Stimulated activated naive CD8-positive, alpha-beta T cell treated with anti-CD3 and anti-CD28 coated beads, Interleukin-15, Interleukin-2, amounts not matched to agents 100 ng/mL and 50 ng/mL, for 24 hours (primary cell): Measurements from ENCODE around the gene CYLD.

Experiments used
- H3K27ac Mint-ChIP-seq: one replicate; pipeline ENCODE4 v1.8.0; 2021; ENCODE audit warnings: mild to moderate bottlenecking, mixed read lengths
- H3K27me3 Mint-ChIP-seq: one replicate; pipeline ENCODE4 v1.8.0; 2021; ENCODE audit warnings: mixed read lengths
- H3K36me3 Mint-ChIP-seq: one replicate; pipeline ENCODE4 v1.8.0; 2021; ENCODE audit warnings: low read depth, mixed read lengths
- H3K4me1 Mint-ChIP-seq: one replicate; pipeline ENCODE4 v1.8.0; 2021; ENCODE audit warnings: low read depth, mixed read lengths
- H3K4me3 Mint-ChIP-seq: one replicate; pipeline ENCODE4 v1.8.0; 2021; ENCODE audit warnings: mild to moderate bottlenecking, mixed read lengths
- H3K9me3 Mint-ChIP-seq: one replicate; pipeline ENCODE4 v1.8.0; 2021; ENCODE audit warnings: mixed read lengths

The CYLD gene

DNA sequence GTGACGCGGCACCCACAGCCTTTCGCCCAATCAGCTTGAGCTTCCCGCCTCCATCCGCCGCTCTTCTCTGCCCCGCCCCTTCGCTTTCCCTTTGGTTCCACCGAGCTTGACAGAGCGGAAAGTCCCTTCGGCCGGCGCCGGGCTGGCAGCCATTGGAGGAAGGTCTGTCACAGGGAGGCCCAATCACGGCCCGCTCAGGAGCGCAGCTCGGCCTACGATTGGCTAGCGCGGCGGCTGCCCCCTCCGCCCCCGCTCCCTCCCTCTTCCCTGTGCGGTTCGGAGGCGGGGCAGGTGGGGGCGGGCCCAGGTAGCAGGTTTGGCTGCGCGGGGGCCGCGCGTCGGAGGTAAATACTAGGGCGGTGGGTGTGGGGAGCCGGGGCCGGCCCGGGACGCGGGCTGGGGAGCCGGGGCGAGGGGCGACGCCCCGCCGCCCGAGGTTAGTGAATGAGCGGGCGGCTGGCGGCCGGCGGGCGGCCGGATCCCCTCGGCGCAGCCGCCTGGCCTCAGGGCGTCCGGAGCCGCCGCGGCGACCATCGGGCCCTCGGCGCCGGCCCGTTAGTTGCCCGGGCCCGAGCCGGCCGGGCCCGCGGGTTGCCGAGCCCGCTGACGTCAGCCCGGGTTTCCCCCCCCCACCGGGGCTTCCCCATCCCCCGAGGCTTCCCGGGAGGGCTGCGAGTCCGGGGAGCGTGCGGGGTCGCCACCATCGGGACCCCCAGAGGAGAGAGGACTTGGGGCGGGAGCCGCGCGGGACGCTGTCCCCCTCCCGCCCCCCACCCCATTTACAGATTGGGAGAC, at the start of gene CYLD:
TSS of gene CYLD (plus strand) at position 306 of the 795 bp plus-strand sequence. CDS start 7,613 bp downstream, outside the sequence.
- peaks cover 18% of the 10 kb centered on the region for H3K36me3 Mint-ChIP-seq
- H3K9me3 Mint-ChIP-seq: no peaks in the 10 kb centered on the region
- peak within 1 kb of the TSS; percentile 89 for H3K4me3 Mint-ChIP-seq
- no peaks in the 10 kb centered on the region for H3K27me3 Mint-ChIP-seq
- H3K4me1 Mint-ChIP-seq: peaks cover 59% of the 10 kb centered on the region
- H3K27ac Mint-ChIP-seq: peak within 1 kb of the TSS; percentile 96

DNA sequence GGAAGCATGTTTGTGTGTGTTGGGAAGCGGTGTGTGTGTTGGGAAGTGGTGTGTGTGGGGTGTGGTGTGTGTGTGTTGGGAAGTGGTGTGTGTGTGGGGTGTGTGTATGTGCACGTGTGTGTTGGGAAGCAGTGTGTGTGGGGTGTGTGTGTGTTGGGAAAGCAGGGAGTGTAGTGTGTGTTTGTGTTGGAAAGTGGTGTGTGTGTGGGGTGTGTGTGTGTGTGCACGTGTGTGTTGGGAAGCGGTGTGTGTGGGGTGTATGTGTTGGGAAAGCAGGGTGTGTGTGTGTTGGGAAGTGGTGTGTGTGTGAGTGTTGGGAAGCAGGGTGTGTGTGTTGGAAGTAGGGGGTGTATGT, 49.3 kb upstream of the CYLD start:
- H3K27ac Mint-ChIP-seq: peak overlapping the region; percentile 57
- peaks cover 4% of the 10 kb centered on the region for H3K27me3 Mint-ChIP-seq
- no peaks in the 10 kb centered on the region for H3K9me3 Mint-ChIP-seq
- H3K4me1 Mint-ChIP-seq: peaks cover 75% of the 10 kb centered on the region
- no peaks in the 10 kb centered on the region for H3K36me3 Mint-ChIP-seq
- peak overlapping the region; percentile 58 for H3K4me3 Mint-ChIP-seq

DNA sequence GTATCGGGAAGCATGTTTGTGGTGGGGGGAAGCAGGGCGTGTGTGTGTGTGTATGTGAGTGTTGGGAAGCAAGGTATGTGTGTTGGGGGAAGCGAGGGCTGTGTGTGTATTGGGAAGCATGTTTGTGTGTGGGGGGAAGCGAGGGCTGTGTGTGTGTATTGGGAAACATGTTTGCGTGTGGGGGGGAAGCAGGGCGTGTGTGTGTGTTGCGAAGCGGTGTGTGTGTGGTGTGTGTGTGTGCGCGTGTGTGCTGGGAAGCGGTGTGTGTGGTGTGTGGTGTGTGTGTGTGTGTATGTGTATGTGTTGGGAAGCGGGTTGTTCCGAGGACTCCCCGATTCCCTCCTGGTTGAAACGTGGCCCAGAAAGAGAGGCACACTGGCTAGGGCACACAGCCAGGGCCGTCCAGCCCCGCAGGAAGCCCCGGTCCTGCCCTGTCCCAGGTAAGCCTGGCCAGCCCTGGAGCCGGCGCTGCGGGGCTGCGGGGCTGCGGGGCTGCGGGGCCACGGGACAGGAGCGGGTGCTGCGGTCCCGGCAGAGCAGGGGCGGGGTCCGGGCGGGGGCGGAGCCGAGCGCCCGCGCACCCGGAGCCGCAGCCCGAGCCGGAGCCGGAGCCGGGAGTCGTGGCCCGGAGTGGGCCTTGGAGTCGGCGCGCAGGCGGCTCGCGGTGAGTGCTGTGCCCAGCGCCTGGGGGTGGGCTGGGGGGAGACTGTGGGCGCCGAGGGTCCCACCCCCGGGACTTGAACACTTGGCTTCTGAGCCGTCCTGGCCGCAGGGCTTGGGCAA, 48.7 kb upstream of the CYLD start, which contains the start of gene NOD2:
TSS of gene NOD2 (plus strand) at position 608 of the 783 bp plus-strand sequence. CDS start 5,890 bp downstream, outside the sequence.
- H3K9me3 Mint-ChIP-seq: no peaks in the 10 kb centered on the region
- peak within 1 kb of the TSS; percentile 57 for H3K27ac Mint-ChIP-seq
- H3K4me1 Mint-ChIP-seq: peaks cover 81% of the 10 kb centered on the region
- no peaks in the 10 kb centered on the region for H3K36me3 Mint-ChIP-seq
- peaks cover 4% of the 10 kb centered on the region for H3K27me3 Mint-ChIP-seq
- peak within 1 kb of the TSS; percentile 80 for H3K4me3 Mint-ChIP-seq

DNA sequence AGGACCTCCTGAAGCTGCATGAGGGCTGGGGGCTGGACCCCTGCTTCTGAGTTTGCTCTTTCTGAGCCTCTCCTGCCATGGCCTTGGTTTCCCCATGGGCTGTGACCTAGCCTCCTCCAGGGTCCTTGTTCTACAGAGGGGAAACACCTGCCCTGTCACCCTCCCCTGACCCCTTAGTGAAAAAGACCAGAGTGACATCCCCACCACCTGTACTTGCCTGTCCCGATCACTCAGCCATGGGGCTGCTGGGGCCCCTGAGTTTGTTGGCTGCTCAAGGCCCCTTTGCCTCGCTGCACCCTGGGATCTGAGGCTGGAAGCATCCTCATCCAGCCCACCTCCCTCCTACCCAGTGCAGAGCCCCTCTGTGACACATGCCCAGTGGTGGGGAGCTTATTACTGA, 47.7 kb upstream of the CYLD start:
- Mint-ChIP-seq H3K9me3 (no peaks in the 10 kb centered on the region), H3K27me3 (peaks cover 4% of the 10 kb centered on the region), H3K4me1 (peaks cover 87% of the 10 kb centered on the region), H3K27ac (peak overlapping the region; percentile 15), H3K36me3 (no peaks in the 10 kb centered on the region), H3K4me3 (peak overlapping the region; percentile 80)

DNA sequence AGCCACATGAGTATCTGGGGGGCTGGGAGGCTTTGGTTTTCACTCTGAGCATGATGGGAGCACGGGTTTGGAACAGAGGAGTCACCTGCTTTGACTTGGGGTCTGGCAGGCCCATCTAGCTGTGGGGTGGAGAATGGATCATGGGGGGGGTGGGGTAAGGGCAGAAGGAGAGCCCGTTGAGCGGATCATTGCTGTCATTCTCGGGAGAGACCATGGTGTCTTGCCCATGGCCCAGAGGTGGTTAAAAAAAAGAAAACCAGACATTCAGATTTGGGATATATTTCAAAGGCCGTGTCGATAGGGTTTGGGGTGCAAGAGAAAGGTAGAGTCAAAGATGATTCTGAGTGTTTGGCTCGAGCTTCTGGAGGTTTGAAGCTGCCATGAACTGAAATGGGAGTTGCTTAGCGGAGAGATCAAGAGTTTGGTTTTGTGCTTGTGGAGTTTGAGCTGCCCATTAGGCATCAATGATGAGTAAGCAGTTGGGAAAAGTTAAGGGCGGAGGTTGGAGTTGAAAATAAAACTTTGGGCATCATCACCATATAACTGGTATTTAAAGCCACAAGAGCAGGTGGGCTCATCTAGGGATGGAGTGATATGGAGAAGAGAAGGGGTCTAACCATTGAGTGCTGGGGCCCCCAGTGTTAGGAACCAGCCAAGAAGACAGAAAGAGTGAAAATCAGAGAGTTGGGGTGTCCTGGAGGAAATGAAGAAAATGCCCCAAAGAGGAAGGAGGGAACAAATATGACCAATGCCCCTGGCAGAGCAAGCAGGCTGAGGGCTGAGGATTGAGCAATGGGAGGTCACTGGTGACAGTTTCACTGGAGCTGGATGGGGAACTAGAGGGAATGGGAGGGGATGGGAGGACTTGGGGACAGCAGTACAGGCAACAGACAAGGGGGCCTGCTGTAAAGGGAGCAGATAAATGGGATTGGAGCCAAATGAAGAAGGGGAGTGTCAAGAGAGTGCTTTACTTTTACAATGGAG, 46.6 kb upstream of the CYLD start:
- no peaks in the 10 kb centered on the region for H3K9me3 Mint-ChIP-seq
- peak overlapping the region; percentile 5 for H3K4me3 Mint-ChIP-seq
- H3K27ac Mint-ChIP-seq: peak overlapping the region; percentile 0
- peaks cover 4% of the 10 kb centered on the region for H3K27me3 Mint-ChIP-seq
- no peaks in the 10 kb centered on the region for H3K36me3 Mint-ChIP-seq
- peaks cover 92% of the 10 kb centered on the region for H3K4me1 Mint-ChIP-seq

DNA sequence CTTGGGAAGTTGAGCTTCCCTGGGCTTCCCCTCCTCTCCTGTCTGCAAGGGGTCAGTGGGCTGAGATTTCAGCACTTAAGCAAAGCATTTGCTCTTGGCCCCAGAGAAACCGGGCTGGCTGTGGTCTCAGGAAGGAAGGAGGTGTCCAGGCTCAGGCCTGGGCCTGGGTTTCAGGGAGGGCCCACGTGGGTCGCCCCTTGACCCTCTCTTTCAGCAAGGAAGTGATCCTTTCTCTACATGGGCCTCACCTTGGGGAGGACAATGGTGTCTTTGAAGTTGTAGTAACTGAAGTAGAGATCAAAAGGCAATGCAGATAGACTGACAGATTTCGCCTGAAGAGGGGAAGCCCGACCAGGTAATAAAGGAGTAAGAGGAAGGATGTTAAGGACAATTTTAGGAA, 45.8 kb upstream of the CYLD start:
- Mint-ChIP-seq H3K4me1 (peaks cover 93% of the 10 kb centered on the region), H3K36me3 (peaks cover 4% of the 10 kb centered on the region), H3K27me3 (peaks cover 4% of the 10 kb centered on the region), H3K4me3 (no peak overlapping the region), H3K9me3 (no peaks in the 10 kb centered on the region), H3K27ac (peak overlapping the region; percentile 93)

DNA sequence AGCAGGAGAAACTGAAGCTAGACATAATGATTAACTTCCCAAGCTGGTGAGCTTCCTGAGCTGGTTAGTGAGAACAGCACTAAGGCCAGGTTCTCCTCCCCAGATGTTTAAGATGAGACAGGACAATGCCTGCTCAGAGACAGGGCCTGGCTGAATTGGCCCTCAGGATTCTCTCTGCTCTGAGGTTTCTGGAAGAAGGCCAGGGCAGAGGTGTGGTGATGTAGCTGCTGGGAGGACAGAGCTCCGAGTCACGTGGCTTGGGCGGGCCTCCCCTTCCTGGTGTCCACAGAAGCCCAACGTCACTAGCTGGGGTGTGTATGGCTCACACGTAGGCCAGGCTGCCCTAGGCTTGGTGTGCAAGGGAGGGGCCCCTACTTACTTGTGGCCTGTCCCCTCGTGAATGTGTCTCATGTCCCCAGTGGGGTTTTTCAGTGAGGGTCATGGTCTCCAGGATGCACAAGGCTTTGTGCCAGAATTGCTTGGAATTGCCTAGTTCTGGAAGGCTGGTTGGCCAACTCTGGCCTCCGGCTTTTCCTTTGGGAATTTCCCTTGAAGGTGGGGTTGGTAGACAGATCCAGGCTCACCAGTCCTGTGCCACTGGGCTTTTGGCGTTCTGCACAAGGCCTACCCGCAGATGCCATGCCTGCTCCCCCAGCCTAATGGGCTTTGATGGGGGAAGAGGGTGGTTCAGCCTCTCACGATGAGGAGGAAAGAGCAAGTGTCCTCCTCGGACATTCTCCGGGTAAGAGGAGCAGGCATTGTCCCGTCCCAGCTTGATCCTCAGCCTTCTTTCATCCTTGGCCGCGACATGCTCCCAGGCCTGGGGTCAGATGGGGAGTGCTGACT, 45.1 kb upstream of the CYLD start:
- Mint-ChIP-seq H3K27me3 (peaks cover 4% of the 10 kb centered on the region), H3K36me3 (peaks cover 9% of the 10 kb centered on the region), H3K27ac (peak overlapping the region; percentile 93), H3K9me3 (no peaks in the 10 kb centered on the region), H3K4me3 (no peak overlapping the region), H3K4me1 (peaks cover 92% of the 10 kb centered on the region)

DNA sequence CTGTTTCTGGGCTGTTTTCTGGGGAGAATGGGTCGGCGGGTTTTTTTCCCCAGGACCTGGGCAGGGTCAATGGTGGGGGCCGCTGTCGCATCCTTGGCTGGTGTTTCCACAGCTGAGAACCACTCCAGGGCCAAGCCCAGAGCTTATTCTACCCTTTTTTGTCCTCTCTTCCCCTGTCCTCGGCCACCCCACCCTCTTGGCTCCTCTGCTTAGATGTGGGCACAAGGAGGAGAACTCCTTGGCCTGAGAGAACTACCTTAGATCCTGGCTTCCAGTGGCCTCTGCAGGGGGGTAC, 44.5 kb upstream of the CYLD start:
- Mint-ChIP-seq H3K4me3 (peak overlapping the region; percentile 81), H3K9me3 (no peaks in the 10 kb centered on the region), H3K36me3 (peaks cover 9% of the 10 kb centered on the region), H3K4me1 (peaks cover 90% of the 10 kb centered on the region), H3K27ac (peak overlapping the region; percentile 93), H3K27me3 (peaks cover 4% of the 10 kb centered on the region)

DNA sequence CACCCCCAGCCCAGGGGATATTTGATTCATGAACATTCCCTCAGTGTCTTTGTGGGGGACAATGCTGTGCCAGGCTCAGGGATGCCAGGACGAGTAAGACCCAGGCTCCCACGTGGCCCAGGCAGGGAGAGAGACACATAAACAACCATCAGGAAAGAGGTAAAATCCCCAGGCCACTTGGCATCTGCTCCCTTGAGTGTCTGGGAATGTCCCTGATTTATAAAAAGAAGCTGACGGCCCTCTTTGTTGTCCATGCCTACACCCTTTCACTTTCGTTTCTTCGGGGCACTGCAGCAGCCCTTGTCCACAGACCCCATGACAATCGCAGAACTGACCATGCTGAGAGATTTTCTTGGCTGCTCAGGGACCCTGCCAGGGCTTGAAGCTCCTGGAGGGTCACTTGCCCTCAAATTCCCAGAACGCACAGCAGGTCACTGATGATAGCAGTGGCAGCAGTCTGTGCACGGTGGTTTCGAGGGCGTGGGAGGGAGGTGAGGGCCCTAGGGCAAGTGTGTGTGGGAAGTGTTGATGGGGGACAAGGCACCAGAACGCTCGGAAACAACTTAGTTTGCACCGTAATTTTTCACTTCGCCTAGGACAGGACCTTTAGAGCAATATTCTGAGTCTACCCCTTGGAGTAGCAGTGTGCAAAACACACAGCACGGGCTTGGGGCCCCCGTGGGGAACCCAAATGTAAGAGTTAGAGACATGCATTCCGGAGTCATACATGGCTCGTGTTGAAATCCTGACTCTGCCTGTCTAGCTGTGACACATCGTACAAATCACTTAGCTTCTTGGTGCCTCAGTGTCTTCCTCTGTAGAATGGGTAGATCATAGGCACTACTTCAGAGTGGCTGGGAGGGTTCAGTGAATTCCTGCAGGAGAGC, 43.8 kb upstream of the CYLD start:
- peak overlapping the region; percentile 93 for H3K27ac Mint-ChIP-seq
- H3K4me1 Mint-ChIP-seq: peaks cover 90% of the 10 kb centered on the region
- peak overlapping the region; percentile 81 for H3K4me3 Mint-ChIP-seq
- no peaks in the 10 kb centered on the region for H3K9me3 Mint-ChIP-seq
- peaks cover 9% of the 10 kb centered on the region for H3K36me3 Mint-ChIP-seq
- H3K27me3 Mint-ChIP-seq: peaks cover 4% of the 10 kb centered on the region

DNA sequence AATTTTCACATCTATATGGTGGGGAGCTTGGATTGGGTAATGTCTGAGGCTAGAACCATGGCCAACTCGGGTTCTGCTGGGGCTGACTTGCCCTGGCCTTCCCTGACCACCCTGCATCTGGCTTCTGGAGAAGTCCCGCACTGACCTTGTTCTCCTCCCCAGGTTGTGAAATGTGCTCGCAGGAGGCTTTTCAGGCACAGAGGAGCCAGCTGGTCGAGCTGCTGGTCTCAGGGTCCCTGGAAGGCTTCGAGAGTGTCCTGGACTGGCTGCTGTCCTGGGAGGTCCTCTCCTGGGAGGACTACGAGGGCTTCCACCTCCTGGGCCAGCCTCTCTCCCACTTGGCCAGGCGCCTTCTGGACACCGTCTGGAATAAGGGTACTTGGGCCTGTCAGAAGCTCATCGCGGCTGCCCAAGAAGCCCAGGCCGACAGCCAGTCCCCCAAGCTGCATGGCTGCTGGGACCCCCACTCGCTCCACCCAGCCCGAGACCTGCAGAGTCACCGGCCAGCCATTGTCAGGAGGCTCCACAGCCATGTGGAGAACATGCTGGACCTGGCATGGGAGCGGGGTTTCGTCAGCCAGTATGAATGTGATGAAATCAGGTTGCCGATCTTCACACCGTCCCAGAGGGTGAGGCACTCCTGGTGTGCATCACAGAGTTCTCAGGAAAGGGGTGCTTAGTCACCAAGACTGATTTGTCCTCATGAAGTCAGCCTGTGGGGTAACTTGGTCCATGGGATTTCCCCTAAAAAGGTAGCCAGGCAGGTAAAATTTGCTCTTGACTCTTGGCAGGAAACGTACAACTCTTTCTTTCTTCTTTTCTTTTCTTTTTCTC, 42.3 kb upstream of the CYLD start:
- H3K4me1 Mint-ChIP-seq: peaks cover 81% of the 10 kb centered on the region
- H3K9me3 Mint-ChIP-seq: peaks cover 8% of the 10 kb centered on the region
- H3K36me3 Mint-ChIP-seq: peaks cover 19% of the 10 kb centered on the region
- peaks cover 2% of the 10 kb centered on the region for H3K27me3 Mint-ChIP-seq
- H3K27ac Mint-ChIP-seq: peak overlapping the region; percentile 93
- peak overlapping the region; percentile 81 for H3K4me3 Mint-ChIP-seq

DNA sequence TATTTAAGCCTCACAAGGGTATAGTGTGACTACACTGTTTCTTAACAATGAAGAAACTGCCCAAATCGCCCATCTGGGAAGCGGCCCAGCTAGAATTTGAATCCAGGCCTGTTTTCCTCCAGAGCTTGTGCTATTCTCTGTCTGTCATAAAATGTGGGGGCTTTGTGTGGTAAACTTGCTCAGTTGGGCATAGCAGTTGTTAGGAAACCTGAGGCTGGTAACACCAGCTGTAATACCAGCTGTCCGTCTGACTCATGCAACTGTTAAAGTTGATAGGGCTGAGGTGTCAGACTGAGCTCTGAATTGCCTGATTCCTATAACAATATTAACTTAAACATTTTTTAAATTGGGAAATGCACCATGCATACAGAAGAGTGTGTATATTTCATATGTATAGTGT, 39.2 kb upstream of the CYLD start:
- H3K4me1 Mint-ChIP-seq: peaks cover 72% of the 10 kb centered on the region

DNA sequence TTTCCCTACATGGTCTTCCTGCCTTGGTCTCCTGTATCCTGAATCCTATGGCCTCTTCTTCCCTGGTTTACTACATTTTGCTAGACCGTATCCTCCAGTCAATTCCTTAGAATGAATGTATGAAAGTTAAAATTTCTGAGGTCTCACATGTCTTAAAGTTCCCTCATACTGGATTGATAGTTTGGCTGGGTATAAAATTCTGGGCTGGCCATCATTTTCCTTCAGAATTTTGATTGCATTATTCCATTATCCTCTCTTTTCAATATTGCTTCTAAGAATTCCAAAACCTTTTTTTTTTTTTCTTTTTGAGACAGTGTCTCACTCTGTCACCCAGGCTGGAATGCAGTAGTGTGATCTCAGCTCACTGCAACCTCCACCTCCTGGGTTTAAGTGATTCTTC, 37.6 kb upstream of the CYLD start:
- Mint-ChIP-seq H3K36me3 (peaks cover 30% of the 10 kb centered on the region), H3K4me1 (peaks cover 72% of the 10 kb centered on the region), H3K4me3 (no peak overlapping the region), H3K27ac (no peak overlapping the region), H3K9me3 (peaks cover 21% of the 10 kb centered on the region), H3K27me3 (no peaks in the 10 kb centered on the region)

More for the DNA sequence above, 39.2 kb upstream of the CYLD start:
- Mint-ChIP-seq H3K27ac (peak overlapping the region; percentile 38), H3K36me3 (peaks cover 30% of the 10 kb centered on the region), H3K4me3 (no peak overlapping the region), H3K9me3 (peaks cover 21% of the 10 kb centered on the region), H3K27me3 (no peaks in the 10 kb centered on the region)
